Keratinocyte (primary cell): ENCODE measurements around the gene PPA2.

ENCODE experiments used
- EZH2 ChIP-seq: IDR thresholded peaks from one replicate; pipeline ENCODE4 v1.6.1; 2012; ENCODE audit warnings: inconsistent platforms, mild to moderate bottlenecking, low read length, moderate library complexity
- TF ChIP-seq, protein P1 (sequence below), 3 experiments: IDR thresholded peaks in 1 of 3; conservative IDR thresholded peaks in 1 of 3; optimal IDR thresholded peaks in 1 of 3; 2 replicates in 2 of 3; 3 replicates in 1 of 3; pipeline versions ENCODE3 to v1.5.1; 2011; ENCODE audit warnings: low read length in 3 of 3, mild to moderate bottlenecking in 3 of 3, moderate library complexity in 2 of 3, control low read depth in 1 of 3, inconsistent platforms in 1 of 3; ENCODE audit not compliant: insufficient read depth in 2 of 3; ENCODE audit errors: extremely low read depth in 1 of 3

DNA sequence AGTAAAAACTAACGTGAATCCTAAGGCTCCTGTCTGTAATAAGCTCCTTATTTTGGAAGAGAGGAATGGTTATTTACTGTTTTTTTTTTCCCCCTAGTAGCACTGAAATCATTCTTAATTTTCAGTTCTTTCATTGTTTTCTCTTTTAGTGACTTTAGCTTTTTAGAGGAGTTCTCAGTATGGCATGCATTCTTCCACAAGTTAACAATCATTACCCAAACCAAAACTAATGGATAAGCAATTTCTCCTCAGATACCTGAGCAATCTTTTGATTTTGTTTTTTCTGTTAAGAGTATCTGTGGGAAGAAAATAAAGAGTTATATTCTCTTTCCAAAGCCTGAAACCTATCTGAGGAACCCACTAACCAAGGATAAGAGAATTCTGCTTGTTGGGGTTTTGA is 16.7 kb upstream of the PPA2 start:
- TF ChIP-seq, protein P1, sequence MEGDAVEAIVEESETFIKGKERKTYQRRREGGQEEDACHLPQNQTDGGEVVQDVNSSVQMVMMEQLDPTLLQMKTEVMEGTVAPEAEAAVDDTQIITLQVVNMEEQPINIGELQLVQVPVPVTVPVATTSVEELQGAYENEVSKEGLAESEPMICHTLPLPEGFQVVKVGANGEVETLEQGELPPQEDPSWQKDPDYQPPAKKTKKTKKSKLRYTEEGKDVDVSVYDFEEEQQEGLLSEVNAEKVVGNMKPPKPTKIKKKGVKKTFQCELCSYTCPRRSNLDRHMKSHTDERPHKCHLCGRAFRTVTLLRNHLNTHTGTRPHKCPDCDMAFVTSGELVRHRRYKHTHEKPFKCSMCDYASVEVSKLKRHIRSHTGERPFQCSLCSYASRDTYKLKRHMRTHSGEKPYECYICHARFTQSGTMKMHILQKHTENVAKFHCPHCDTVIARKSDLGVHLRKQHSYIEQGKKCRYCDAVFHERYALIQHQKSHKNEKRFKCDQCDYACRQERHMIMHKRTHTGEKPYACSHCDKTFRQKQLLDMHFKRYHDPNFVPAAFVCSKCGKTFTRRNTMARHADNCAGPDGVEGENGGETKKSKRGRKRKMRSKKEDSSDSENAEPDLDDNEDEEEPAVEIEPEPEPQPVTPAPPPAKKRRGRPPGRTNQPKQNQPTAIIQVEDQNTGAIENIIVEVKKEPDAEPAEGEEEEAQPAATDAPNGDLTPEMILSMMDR (optimal IDR thresholded peaks at IDR 0.05 in 1 of 3, IDR thresholded peaks at IDR 0.05 in 1 of 3, conservative IDR thresholded peaks at IDR 0.05 in 1 of 3; ENCODE audit: extremely low read depth in 1 of 3, insufficient read depth in 2 of 3, low read length in 3 of 3), result no peak
- no peak for TF ChIP-seq EZH2
